ENCODE measurements around the gene TPSD1. TPM values are rescaled to one million over a fixed set of nuclear protein-coding genes. Genes with fewer than 3 reads are reported as not detected.
"Not testable (repeated sequence)": the region's sequence is repeated elsewhere in the genome, so short reads cannot be mapped to it uniquely, and the experiment has no call there.

TPSD1 gene
- total and polyA plus RNA-seq, 5 donors, result 0.16 to 0.85 (median 0.26) TPM; not detected in 2

DNA sequence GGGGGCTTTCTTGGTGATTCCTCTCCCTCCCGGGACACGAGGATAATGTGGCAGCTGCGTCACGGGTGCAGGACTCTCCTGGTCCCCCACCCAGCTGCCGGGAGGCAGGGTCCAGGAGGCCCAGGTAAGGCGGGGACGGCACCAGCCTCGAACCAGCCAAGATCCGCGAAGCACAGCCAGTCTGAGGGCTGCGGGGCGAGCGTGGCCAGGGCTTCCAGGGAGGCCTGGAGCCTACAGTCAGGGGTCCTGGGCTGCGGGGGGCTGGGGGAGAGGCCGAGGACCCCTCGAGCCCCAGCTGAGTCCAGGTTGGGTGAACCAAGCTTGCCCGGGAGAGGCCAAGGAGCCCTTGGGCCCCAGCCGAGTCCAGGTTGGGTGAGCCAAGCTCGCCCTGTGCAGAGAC is 10.0 kb downstream of the TPSD1 start:
- H3K27me3 ChIP-seq (ENCODE audit: control insufficient read depth, insufficient read depth), result no peaks in the 10 kb centered on the region
- DNase-seq, result peak in 2 of 3 donors; percentile 9 to 40

DNA sequence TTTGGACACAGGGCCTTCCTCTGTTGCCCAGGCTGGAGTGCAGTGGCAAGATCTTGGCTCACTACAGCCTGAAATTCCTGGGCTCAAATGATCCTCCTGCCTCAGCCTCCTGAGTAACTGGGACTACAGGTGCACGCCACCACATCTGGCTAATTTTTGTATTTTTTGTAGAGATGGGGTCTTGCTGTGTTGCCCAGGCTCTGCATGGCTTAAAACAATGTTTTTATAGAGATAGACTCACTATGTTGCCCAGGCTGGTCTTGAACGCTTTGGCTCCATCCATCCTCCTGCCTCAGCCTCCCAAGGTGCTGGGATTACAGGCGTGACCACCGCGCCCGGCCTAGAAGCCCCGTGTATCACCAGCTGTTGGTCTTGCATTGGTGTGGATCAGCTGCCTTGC is 13.5 kb downstream of the TPSD1 start:
- H3K27me3 ChIP-seq (ENCODE audit: control insufficient read depth, insufficient read depth); H3K4me1 ChIP-seq (ENCODE audit: control insufficient read depth, insufficient read depth, low read length); H3K9me3 ChIP-seq (ENCODE audit: control insufficient read depth, low read length); H3K4me3 ChIP-seq (ENCODE audit: low read length); H3K27ac ChIP-seq (ENCODE audit: low read length); intact Hi-C loops (cut with DNase I); ATAC-seq; DNase-seq: not testable (repeated sequence)
- 95% methylated on average over 7 of the region's 7 CpGs for WGBS

More for the DNA sequence above, 10.0 kb downstream of the TPSD1 start:
- H3K9me3 ChIP-seq (ENCODE audit: control insufficient read depth, low read length), result no peaks in the 10 kb centered on the region
- no peak overlapping the region for H3K27ac ChIP-seq (ENCODE audit: low read length)
- intact Hi-C loops (cut with DNase I), result no loop called here
- ATAC-seq, result no peak
- WGBS, result 87% methylated on average over 19 of the region's 19 CpGs
- H3K4me1 ChIP-seq (ENCODE audit: control insufficient read depth, insufficient read depth, low read length), result no peaks in the 10 kb centered on the region
- no peak overlapping the region for H3K4me3 ChIP-seq (ENCODE audit: low read length)

DNA sequence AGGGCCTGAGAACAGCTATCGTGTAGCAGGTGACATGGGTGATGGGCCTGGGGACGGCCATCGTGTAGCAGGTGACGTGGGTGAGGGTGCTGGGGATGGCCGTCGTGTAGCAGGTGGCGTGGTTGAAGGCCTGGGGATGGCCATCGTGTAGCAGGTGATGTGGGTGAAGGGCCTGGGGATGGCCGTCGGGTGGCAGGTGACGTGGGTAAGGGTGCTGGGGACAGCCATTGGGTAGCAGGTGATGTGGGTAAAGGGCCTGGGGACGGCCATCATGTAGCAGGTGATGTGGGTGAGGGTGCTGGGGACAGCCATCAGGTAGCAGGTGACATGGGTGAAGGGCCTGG is 15.5 kb downstream of the TPSD1 start:
- ATAC-seq, result no peak
- WGBS, result 76% methylated on average over 12 of the region's 12 CpGs
- H3K4me3 ChIP-seq (ENCODE audit: low read length), result no peak overlapping the region

DNA sequence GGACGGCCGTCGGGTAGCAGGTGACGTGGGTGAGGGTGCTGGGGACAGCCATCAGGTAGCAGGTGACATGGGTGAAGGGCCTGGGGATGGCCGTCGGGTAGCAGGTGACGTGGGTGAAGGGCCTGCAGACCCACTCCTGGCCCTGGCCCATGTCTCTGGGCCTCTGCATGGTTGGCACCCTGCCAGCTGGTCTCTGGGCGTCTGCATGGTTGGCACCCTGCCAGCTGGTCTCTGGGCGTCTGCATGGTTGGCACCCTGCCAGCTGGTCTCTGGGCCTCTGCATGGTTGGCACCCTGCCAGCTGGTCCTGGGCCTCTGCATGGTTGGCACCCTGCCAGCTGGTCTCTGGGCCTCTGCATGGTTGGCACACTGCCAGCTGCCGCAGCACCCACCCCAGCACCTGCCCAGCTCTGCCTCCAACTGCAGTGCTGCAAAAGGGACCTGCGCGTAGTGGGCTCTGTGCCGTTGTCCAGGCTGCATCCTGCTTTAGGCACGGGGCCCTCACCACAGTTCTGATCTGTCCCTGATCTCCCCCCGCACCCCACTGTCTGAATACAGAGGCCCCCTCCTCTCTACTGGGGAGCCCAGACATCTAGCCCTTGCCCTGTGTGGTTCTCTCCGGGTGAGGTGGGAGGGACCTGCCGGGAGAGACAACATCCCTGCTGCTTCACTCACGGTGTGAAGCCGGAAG is 16.0 kb downstream of the TPSD1 start:
- H3K27me3 ChIP-seq (ENCODE audit: control insufficient read depth, insufficient read depth); H3K27ac ChIP-seq (ENCODE audit: low read length); H3K4me3 ChIP-seq (ENCODE audit: low read length); H3K4me1 ChIP-seq (ENCODE audit: control insufficient read depth, insufficient read depth, low read length); H3K9me3 ChIP-seq (ENCODE audit: control insufficient read depth, low read length); intact Hi-C loops (cut with DNase I): not testable (repeated sequence)
- DNase-seq (peak; percentile 39 to 76 (median 75)), ATAC-seq (peak; percentile 9 to 32)
- 15% methylated on average over 19 of the region's 19 CpGs for WGBS

More for the DNA sequence above, 15.5 kb downstream of the TPSD1 start:
- H3K9me3 ChIP-seq (ENCODE audit: control insufficient read depth, low read length), result no peaks in the 10 kb centered on the region
- H3K27me3 ChIP-seq (ENCODE audit: control insufficient read depth, insufficient read depth), result no peaks in the 10 kb centered on the region
- no peak for DNase-seq
- H3K27ac ChIP-seq (ENCODE audit: low read length), result no peak overlapping the region
- H3K4me1 ChIP-seq (ENCODE audit: control insufficient read depth, insufficient read depth, low read length), result no peaks in the 10 kb centered on the region
- intact Hi-C loops (cut with DNase I), result no loop called here

DNA sequence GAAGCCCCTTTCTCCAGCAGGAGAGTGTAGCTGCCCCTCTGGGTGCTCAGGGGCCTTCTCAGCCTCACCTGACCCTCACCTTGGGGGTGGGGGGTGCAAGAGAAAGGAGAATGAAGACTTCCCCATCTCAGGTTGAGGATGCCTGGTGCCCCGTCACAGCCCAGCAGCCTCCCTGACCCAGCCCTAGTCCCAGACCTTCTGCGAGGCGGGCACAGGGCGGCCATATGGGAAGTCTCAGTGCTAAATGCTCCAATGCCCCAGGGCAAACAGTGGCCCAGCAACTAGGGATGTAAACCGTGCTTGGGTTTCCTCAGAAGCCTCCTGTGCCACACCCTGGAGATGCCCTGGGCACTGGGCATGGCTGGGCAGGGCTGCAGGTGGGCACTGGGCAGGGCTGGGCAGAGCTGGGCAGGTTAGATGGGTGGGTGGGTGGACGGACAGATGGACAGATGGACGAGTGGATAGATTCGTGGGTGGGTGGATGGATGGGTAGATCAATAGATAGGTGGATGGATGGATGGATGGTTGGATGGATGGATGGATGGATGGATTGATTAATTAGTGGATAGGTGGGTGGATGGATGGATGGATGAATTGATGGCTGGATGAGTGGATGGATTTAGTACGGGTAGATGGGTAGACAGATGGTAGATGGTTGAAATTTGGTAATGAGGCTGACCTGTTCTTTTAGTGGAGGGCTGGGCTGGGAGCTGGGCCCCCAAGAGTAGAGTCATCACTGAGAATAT is 16.8 kb downstream of the TPSD1 start:
- 74% methylated on average over 9 of the region's 9 CpGs for WGBS
- no peak overlapping the region for H3K4me3 ChIP-seq (ENCODE audit: low read length)
- no peak overlapping the region for H3K27ac ChIP-seq (ENCODE audit: low read length)
- no peaks in the 10 kb centered on the region for H3K4me1 ChIP-seq (ENCODE audit: control insufficient read depth, insufficient read depth, low read length)
- intact Hi-C loops (cut with DNase I), result no loop called here
- DNase-seq, result no peak
- H3K9me3 ChIP-seq (ENCODE audit: control insufficient read depth, low read length), result no peaks in the 10 kb centered on the region
- peak in 1 of 2 donors; percentile 8 for ATAC-seq
- H3K27me3 ChIP-seq (ENCODE audit: control insufficient read depth, insufficient read depth), result no peaks in the 10 kb centered on the region

DNA sequence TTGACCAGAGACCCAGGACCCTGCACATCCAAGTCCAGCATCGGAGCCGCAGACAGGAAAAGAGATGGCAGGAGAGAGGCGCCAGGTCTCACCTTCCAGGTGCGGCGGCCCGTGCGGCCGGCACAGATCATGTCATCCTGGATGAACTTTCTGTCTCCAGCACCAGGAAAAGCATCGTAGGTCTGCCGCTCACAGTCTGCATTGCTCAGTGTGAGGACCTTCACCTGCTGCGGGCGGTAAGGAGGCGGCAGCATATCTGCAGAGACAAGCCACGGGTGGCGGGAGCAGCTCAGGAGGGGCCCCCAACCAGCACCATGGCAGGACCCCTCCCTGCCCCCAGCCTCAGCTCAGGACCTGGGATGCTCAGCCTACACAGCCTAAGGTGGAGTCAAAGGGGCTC is 17.9 kb downstream of the TPSD1 start:
- H3K4me1 ChIP-seq (ENCODE audit: control insufficient read depth, insufficient read depth, low read length), result no peaks in the 10 kb centered on the region
- DNase-seq, result no peak
- no peak overlapping the region for H3K4me3 ChIP-seq (ENCODE audit: low read length)
- ATAC-seq, result no peak
- H3K9me3 ChIP-seq (ENCODE audit: control insufficient read depth, low read length), result no peaks in the 10 kb centered on the region
- no peaks in the 10 kb centered on the region for H3K27me3 ChIP-seq (ENCODE audit: control insufficient read depth, insufficient read depth)
- intact Hi-C loops (cut with DNase I), result no loop called here
- H3K27ac ChIP-seq (ENCODE audit: low read length), result no peak overlapping the region
- WGBS, result 86% methylated on average over 15 of the region's 15 CpGs

DNA sequence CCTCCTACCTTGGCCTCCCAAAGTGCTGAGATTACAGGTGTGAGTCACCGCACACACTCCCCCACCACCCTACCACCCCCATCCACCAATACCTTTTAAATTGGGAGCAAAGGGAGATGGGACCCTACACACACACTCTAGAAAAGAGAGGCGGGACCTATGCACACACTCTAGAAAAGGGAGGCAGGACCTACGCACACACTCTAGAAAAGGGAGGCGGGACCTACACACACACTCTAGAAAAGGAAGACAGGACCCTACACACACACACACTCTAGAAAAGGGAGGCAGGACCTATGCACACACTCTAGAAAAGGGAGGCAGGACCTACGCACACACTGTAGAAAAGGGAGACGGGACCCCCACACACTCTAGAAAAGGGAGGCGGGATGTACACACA is 18.9 kb downstream of the TPSD1 start:
- Histone ChIP-seq H3K4me3 (ENCODE audit: low read length) (no peak overlapping the region), H3K4me1 (ENCODE audit: control insufficient read depth, insufficient read depth, low read length) (no peaks in the 10 kb centered on the region), H3K9me3 (ENCODE audit: control insufficient read depth, low read length) (no peaks in the 10 kb centered on the region), H3K27ac (ENCODE audit: low read length) (no peak overlapping the region), H3K27me3 (ENCODE audit: control insufficient read depth, insufficient read depth) (no peaks in the 10 kb centered on the region)
- 95% methylated on average over 7 of the region's 7 CpGs for WGBS
- intact Hi-C loops (cut with DNase I), result no loop called here
- ATAC-seq (no peak), DNase-seq (no peak)

DNA sequence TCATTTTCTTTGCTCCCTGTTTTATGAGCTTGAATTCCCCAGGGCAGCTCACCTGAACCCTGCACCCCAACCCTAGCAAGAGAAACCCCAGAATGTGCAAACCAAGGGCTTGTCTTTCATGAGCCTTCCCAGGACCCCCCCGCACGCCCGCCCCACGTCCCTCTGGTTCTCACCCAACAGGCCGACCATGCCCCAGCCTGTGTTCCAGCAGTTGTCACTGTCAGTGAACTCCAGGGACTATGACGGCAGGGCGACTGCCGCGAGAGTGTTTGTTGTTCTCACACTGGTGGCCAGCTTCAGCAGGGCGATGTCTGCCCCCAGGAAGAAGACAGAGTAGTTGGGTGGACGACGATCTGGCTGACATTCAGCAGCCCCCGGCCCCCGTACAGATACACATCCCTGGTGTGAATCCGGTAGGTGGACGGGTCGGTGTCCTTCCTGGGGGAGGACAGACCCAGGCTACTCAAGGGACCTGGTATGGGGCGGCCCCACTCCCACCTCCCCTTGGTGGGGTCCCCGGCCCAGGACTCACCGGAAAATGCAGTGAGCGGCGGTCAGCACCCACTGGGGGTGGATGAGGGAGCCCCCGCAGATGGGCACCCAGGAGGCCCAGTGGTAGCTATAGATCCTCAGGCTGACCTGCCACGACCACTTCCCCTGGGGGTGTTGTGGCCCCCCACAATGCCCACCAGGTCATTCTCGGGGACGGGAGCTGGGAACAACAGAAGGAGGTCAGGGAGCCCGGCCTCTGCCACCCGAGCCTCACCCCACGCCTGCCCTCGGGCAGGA is 20.1 kb downstream of the TPSD1 start:
- H3K27ac ChIP-seq (ENCODE audit: low read length), result no peak overlapping the region
- H3K27me3 ChIP-seq (ENCODE audit: control insufficient read depth, insufficient read depth), result no peaks in the 10 kb centered on the region
- intact Hi-C loops (cut with DNase I), result no loop called here
- DNase-seq (peak in 1 of 3 donors; percentile 50), ATAC-seq (no peak)
- WGBS, result 66% methylated on average over 30 of the region's 30 CpGs
- H3K9me3 ChIP-seq (ENCODE audit: control insufficient read depth, low read length), result no peaks in the 10 kb centered on the region
- H3K4me1 ChIP-seq (ENCODE audit: control insufficient read depth, insufficient read depth, low read length), result no peaks in the 10 kb centered on the region
- no peak overlapping the region for H3K4me3 ChIP-seq (ENCODE audit: low read length)

DNA sequence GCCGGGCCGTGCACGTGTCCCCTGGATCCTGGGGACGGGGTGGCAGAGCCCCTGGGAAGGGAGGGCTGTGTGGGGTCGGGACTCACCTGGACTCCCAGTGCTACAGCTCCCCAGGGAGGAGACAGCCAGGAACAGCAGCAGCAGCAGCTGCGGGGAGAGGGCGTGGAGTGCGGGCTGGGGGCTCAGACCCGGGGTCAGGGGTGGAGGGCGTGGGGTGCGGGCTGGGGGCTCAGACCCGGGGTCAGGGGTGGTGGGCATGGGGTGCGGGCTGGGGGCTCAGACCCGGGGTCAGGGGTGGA is 20.7 kb downstream of the TPSD1 start:
- Histone ChIP-seq H3K4me1 (ENCODE audit: control insufficient read depth, insufficient read depth, low read length) (no peaks in the 10 kb centered on the region), H3K9me3 (ENCODE audit: control insufficient read depth, low read length) (no peaks in the 10 kb centered on the region), H3K27me3 (ENCODE audit: control insufficient read depth, insufficient read depth) (no peaks in the 10 kb centered on the region), H3K4me3 (ENCODE audit: low read length) (no peak overlapping the region), H3K27ac (ENCODE audit: low read length) (no peak overlapping the region)
- 84% methylated on average over 14 of the region's 14 CpGs for WGBS
- ATAC-seq (no peak), DNase-seq (no peak)
- intact Hi-C loops (cut with DNase I), result no loop called here

DNA sequence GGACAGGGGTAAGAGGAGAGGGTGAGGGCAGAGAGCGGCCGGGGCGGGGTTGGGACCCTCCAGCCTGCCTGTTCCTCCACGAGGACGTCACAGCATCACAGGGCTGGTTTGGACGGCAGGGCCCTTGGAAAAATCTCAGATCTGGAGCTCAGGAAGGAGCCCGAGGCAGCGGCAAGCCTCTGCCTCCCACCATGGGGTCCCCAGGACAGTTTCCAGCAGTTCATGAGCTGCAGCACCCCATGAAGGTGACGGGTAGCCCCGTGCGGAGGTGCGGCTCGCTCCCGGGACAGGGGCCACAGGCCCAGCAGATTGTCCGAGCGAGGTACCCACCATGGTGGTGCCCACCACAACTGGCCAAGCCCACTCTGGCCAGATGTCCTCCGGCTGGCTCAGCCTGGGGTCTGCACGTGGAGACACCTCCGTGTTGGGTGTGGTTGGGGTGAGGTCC is 21.3 kb downstream of the TPSD1 start:
- DNase-seq (peak in 1 of 3 donors; percentile 49), ATAC-seq (no peak)
- no peak overlapping the region for H3K4me3 ChIP-seq (ENCODE audit: low read length)
- no peaks in the 10 kb centered on the region for H3K27me3 ChIP-seq (ENCODE audit: control insufficient read depth, insufficient read depth)
- intact Hi-C loops (cut with DNase I), result no loop called here
- WGBS, result 76% methylated on average over 19 of the region's 19 CpGs
- no peaks in the 10 kb centered on the region for H3K4me1 ChIP-seq (ENCODE audit: control insufficient read depth, insufficient read depth, low read length)
- no peak overlapping the region for H3K27ac ChIP-seq (ENCODE audit: low read length)
- no peaks in the 10 kb centered on the region for H3K9me3 ChIP-seq (ENCODE audit: control insufficient read depth, low read length)

DNA sequence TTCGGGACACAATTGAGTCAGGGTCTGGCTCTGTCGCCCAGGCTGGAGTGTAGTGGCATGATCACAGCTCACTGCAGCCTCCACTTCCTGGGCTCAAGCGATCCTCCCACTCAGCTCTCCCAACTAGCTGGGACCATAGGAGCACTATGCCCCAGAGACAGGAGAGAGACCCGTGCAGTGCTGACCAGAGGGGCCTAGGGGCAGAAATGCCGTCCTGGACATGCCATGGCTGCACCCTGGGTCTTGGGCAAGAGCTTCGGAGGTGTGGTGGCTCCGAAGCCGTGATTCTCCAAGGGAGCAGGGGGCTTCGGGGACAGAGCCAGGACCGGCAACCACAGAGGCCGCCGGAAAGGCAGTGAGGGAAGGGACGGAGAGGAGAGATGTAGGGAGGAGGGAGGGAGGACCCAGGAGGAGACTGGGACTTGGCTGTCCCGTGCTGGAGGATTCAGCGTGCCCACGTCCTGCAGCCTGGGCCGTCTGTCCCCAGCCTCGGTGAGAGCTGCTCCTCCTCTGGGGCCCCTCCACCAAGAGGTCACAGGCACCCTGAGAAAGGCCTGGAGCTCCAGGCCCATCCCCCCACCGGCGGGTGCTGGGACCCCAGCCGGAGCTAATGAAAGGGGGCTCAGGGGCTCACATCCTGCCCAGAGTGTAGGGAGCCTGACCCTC is 21.9 kb downstream of the TPSD1 start:
- DNase-seq, result peak in 1 of 3 donors; percentile 40
- Histone ChIP-seq H3K4me3 (ENCODE audit: low read length) (no peak overlapping the region), H3K9me3 (ENCODE audit: control insufficient read depth, low read length) (no peaks in the 10 kb centered on the region), H3K27me3 (ENCODE audit: control insufficient read depth, insufficient read depth) (no peaks in the 10 kb centered on the region), H3K27ac (ENCODE audit: low read length) (no peak overlapping the region), H3K4me1 (ENCODE audit: control insufficient read depth, insufficient read depth, low read length) (no peaks in the 10 kb centered on the region)
- WGBS, result 36% methylated on average over 21 of the region's 21 CpGs
- no peak for ATAC-seq
- intact Hi-C loops (cut with DNase I), result no loop called here
